CD4-positive, alpha-beta memory T cell (primary cell): ENCODE data around the gene DNAH6. TPM values are rescaled to one million over a fixed set of nuclear protein-coding genes. Genes with fewer than 3 reads are reported as not detected.
"Not testable (repeated sequence)": the region's sequence is repeated elsewhere in the genome, so short reads cannot be mapped to it uniquely, and the experiment has no call there.

Experiments used
- CTCF ChIA-PET: fragments of 350-600 bp; sonication (Branson Sonifier 250); formaldehyde crosslinking; loops from one replicate; lab custom pipeline; 2021; ENCODE audit warnings: inconsistent platforms; ENCODE audit not compliant: partially characterized antibody; lab: Charles Lee
- POLR2A ChIA-PET: fragments of 350-600 bp; sonication (Branson Sonifier 250); formaldehyde crosslinking; loops from one replicate; lab custom pipeline; 2021; ENCODE audit not compliant: partially characterized antibody; lab: Charles Lee
- DNase-seq, 5 donors: peaks; one replicate each; pipeline versions ENCODE4 v3.0.0 to v3.0.0-alpha.2; 2020 to 2022; ENCODE audit warnings: mixed read lengths in 1 of 5
- H3K27ac ChIP-seq: one replicate; pipeline ENCODE4 v1.7.0; 2013; ENCODE audit warnings: low read depth, low read length
- H3K27me3 ChIP-seq: 2 replicates; pipeline ENCODE4 v1.7.0; 2013; ENCODE audit warnings: mild to moderate bottlenecking, low read length, moderate library complexity; ENCODE audit not compliant: insufficient read depth
- H3K36me3 ChIP-seq: 2 replicates; pipeline ENCODE4 v1.7.0; 2013; ENCODE audit warnings: mild to moderate bottlenecking, low read length, moderate library complexity; ENCODE audit not compliant: insufficient read depth
- H3K4me1 ChIP-seq: 2 replicates; pipeline ENCODE4 v1.7.0; 2013; ENCODE audit warnings: mild to moderate bottlenecking, low read length, moderate library complexity; ENCODE audit not compliant: insufficient read depth
- H3K4me3 ChIP-seq, 2 donors: one replicate each; pipeline ENCODE4 v1.7.0; 2013; ENCODE audit warnings: low read length in 2 of 2, mild to moderate bottlenecking in 1 of 2
- H3K9me3 ChIP-seq, 2 donors: one replicate each; pipeline ENCODE4 v1.7.0; 2013; ENCODE audit warnings: low read length in 2 of 2, control low read depth in 1 of 2; ENCODE audit not compliant: control insufficient read depth in 1 of 2
- H3K27ac Mint-ChIP-seq, 7 donors: one replicate each; pipeline ENCODE4 v1.8.0; 2020 to 2021; ENCODE audit warnings: mixed read lengths in 7 of 7, mild to moderate bottlenecking in 6 of 7, inconsistent platforms in 3 of 7, moderate library complexity in 3 of 7
- H3K27me3 Mint-ChIP-seq, 2 donors: one replicate each; pipeline ENCODE4 v1.8.0; 2020 to 2021; ENCODE audit warnings: mixed read lengths in 2 of 2
- H3K36me3 Mint-ChIP-seq, 2 donors: one replicate each; pipeline ENCODE4 v1.8.0; 2020 to 2021; ENCODE audit warnings: mixed read lengths in 2 of 2, inconsistent platforms in 1 of 2, mild to moderate bottlenecking in 1 of 2
- H3K4me1 Mint-ChIP-seq, 4 donors: one replicate each; pipeline ENCODE4 v1.8.0; 2020 to 2021; ENCODE audit warnings: mixed read lengths in 4 of 4, mild to moderate bottlenecking in 1 of 4
- H3K4me3 Mint-ChIP-seq, 8 donors: one replicate each; pipeline ENCODE4 v1.8.0; 2020 to 2021; ENCODE audit warnings: mixed read lengths in 8 of 8, mild to moderate bottlenecking in 7 of 8, moderate library complexity in 6 of 8, inconsistent platforms in 3 of 8
- H3K9me3 Mint-ChIP-seq, 8 donors: one replicate each; pipeline ENCODE4 v1.8.0; 2020 to 2021; ENCODE audit warnings: mixed read lengths in 8 of 8, mild to moderate bottlenecking in 5 of 8, inconsistent platforms in 3 of 8, moderate library complexity in 1 of 8
- intact Hi-C: fragments of 100-400 bp; cut with micrococcal nuclease; formaldehyde crosslinking; loops from one replicate; pipeline ENCODE4 v1.15.1; 2023
- polyA plus RNA-seq, 2 donors: library from polyadenylated mRNA; unstranded; fragments of 300-500 nt; fragmentation: Illumina TruSeq; gene quantifications; one replicate each; pipeline ENCODE4 v1.2.3, GENCODE V29; 2021
- total RNA-seq, 2 experiments: library from RNA; stranded (reverse); gene quantifications; one replicate each; pipeline ENCODE4 v1.2.3, GENCODE V29; 2021

Gene DNAH6
- total and polyA plus RNA-seq, 4 experiments from 2014 or later: 0.22 to 2.9 (median 1.2) TPM

GRCh38 chr2:84550916-84551315 lies 34.6 kb downstream of the DNAH6 start:
- ChIA-PET POLR2A (no interaction called here), CTCF (no interaction called here)
- H3K9me3 Mint-ChIP-seq: no peaks in the 10 kb centered on the region
- no peak overlapping the region for H3K4me3 ChIP-seq
- DNase-seq: no peak
- intact Hi-C loops: no loop called here
- no peaks in the 10 kb centered on the region for H3K27me3 ChIP-seq
- peaks cover 0 to 4% of the 10 kb centered on the region in 2 donors for H3K27me3 Mint-ChIP-seq
- H3K4me1 Mint-ChIP-seq: no peaks in the 10 kb centered on the region
- no peaks in the 10 kb centered on the region for H3K36me3 Mint-ChIP-seq
- no peak overlapping the region for H3K27ac Mint-ChIP-seq
- H3K4me3 Mint-ChIP-seq: no peak overlapping the region
- H3K36me3 ChIP-seq: no peaks in the 10 kb centered on the region
- no peaks in the 10 kb centered on the region for H3K4me1 ChIP-seq
- H3K27ac ChIP-seq: no peak overlapping the region
- no peaks in the 10 kb centered on the region for H3K9me3 ChIP-seq

GRCh38 chr2:84551526-84551925 lies 35.2 kb downstream of the DNAH6 start:
- H3K27ac ChIP-seq, DNase-seq, POLR2A ChIA-PET, H3K4me3 Mint-ChIP-seq, CTCF ChIA-PET, H3K4me1 Mint-ChIP-seq, H3K27me3 ChIP-seq, H3K9me3 ChIP-seq, H3K9me3 Mint-ChIP-seq, H3K27me3 Mint-ChIP-seq, H3K4me1 ChIP-seq, H3K4me3 ChIP-seq, H3K36me3 Mint-ChIP-seq, intact Hi-C loops, H3K36me3 ChIP-seq, H3K27ac Mint-ChIP-seq: not testable (repeated sequence)

- CTCF ChIA-PET: no interaction called here
- peaks cover 0 to 17% (median 15%) of the 10 kb centered on the region in 8 donors for H3K9me3 Mint-ChIP-seq
- H3K27ac Mint-ChIP-seq: no peak overlapping the region
Measured at GRCh38 chr2:84556190-84556589, 39.9 kb downstream of the DNAH6 start.

GRCh38 chr2:84559838-84560237 lies 43.5 kb downstream of the DNAH6 start:
- ChIA-PET POLR2A (no interaction called here), CTCF (no interaction called here)
- Histone ChIP-seq H3K27me3 (no peaks in the 10 kb centered on the region), H3K9me3 (peaks cover 0 to 3% of the 10 kb centered on the region in 2 donors), H3K27ac (no peak overlapping the region), H3K36me3 (no peaks in the 10 kb centered on the region), H3K4me1 (no peaks in the 10 kb centered on the region), H3K4me3 (no peak overlapping the region)
- Mint-ChIP-seq H3K27ac (no peak overlapping the region), H3K36me3 (peaks cover 6 to 8% of the 10 kb centered on the region in 2 donors), H3K4me3 (peak overlapping the region in 2 of 8 donors; percentile 20 to 47), H3K9me3 (peaks cover 0 to 30% (median 20%) of the 10 kb centered on the region in 8 donors), H3K27me3 (peaks cover 0 to 4% of the 10 kb centered on the region in 2 donors), H3K4me1 (no peaks in the 10 kb centered on the region)
- DNase-seq: no peak
- intact Hi-C loops: no loop called here

More at GRCh38 chr2:84556190-84556589, 39.9 kb downstream of the DNAH6 start:
- H3K27ac ChIP-seq: no peak overlapping the region
- H3K4me3 ChIP-seq: no peak overlapping the region
- Mint-ChIP-seq H3K4me1 (no peaks in the 10 kb centered on the region), H3K4me3 (no peak overlapping the region), H3K36me3 (peaks cover 5 to 8% of the 10 kb centered on the region in 2 donors), H3K27me3 (peaks cover 0 to 4% of the 10 kb centered on the region in 2 donors)
- H3K4me1 ChIP-seq: no peaks in the 10 kb centered on the region
- H3K9me3 ChIP-seq: peaks cover 0 to 3% of the 10 kb centered on the region in 2 donors
- no peaks in the 10 kb centered on the region for H3K27me3 ChIP-seq
- intact Hi-C loops: no loop called here
- no peak for DNase-seq
- POLR2A ChIA-PET: no interaction called here
- H3K36me3 ChIP-seq: no peaks in the 10 kb centered on the region

GRCh38 chr2:84579661-84580060 lies 63.4 kb downstream of the DNAH6 start:
- peak overlapping the region in 2 of 7 donors; percentile 5 to 81 for H3K27ac Mint-ChIP-seq
- H3K27me3 ChIP-seq: no peaks in the 10 kb centered on the region
- intact Hi-C loops: no loop called here
- no peaks in the 10 kb centered on the region for H3K4me1 ChIP-seq
- no peaks in the 10 kb centered on the region for H3K36me3 Mint-ChIP-seq
- no peaks in the 10 kb centered on the region for H3K27me3 Mint-ChIP-seq
- ChIA-PET CTCF (no interaction called here), POLR2A (no interaction called here)
- DNase-seq: no peak
- no peaks in the 10 kb centered on the region for H3K36me3 ChIP-seq
- H3K9me3 ChIP-seq: no peaks in the 10 kb centered on the region
- H3K4me3 ChIP-seq: no peak overlapping the region
- peak overlapping the region in 5 of 8 donors; percentile 12 to 44 (median 29) for H3K4me3 Mint-ChIP-seq
- peaks cover 11 to 15% (median 13%) of the 10 kb centered on the region in 4 donors for H3K4me1 Mint-ChIP-seq
- H3K27ac ChIP-seq: no peak overlapping the region
- peaks cover 0 to 2% (median 0%) of the 10 kb centered on the region in 8 donors for H3K9me3 Mint-ChIP-seq

GRCh38 chr2:84603911-84604310 lies 87.6 kb downstream of the DNAH6 start:
- Histone ChIP-seq H3K4me3 (no peak overlapping the region), H3K9me3 (peaks cover 0 to 5% of the 10 kb centered on the region in 2 donors), H3K4me1 (no peaks in the 10 kb centered on the region), H3K27me3 (no peaks in the 10 kb centered on the region), H3K36me3 (no peaks in the 10 kb centered on the region), H3K27ac (no peak overlapping the region)
- intact Hi-C loops: no loop called here
- H3K4me3 Mint-ChIP-seq: no peak overlapping the region
- H3K36me3 Mint-ChIP-seq: peaks cover 8 to 31% of the 10 kb centered on the region in 2 donors
- no peaks in the 10 kb centered on the region for H3K27me3 Mint-ChIP-seq
- CTCF ChIA-PET: no interaction called here
- H3K9me3 Mint-ChIP-seq: peaks cover 0 to 29% (median 17%) of the 10 kb centered on the region in 8 donors
- H3K4me1 Mint-ChIP-seq: no peaks in the 10 kb centered on the region
- H3K27ac Mint-ChIP-seq: no peak overlapping the region
- DNase-seq: no peak
- POLR2A ChIA-PET: no interaction called here

- peaks cover 0 to 7% of the 10 kb centered on the region in 2 donors for H3K9me3 ChIP-seq
- no peaks in the 10 kb centered on the region for H3K4me1 ChIP-seq
- intact Hi-C loops: no loop called here
- ChIA-PET CTCF (interaction anchor here (0.7 kb wide), 1 partner anchor 18 kb away, joined by 3 read pairs; no protein-coding TSS in a partner anchor), POLR2A (no interaction called here)
- DNase-seq: no peak
- H3K27me3 ChIP-seq: no peaks in the 10 kb centered on the region
- Mint-ChIP-seq H3K36me3 (peaks cover 3 to 20% of the 10 kb centered on the region in 2 donors), H3K4me3 (no peak overlapping the region), H3K27ac (no peak overlapping the region), H3K4me1 (peaks cover 0 to 2% (median 0%) of the 10 kb centered on the region in 4 donors), H3K27me3 (no peaks in the 10 kb centered on the region), H3K9me3 (peaks cover 0 to 14% (median 11%) of the 10 kb centered on the region in 8 donors)
- H3K4me3 ChIP-seq: no peak overlapping the region
- H3K36me3 ChIP-seq: no peaks in the 10 kb centered on the region
- no peak overlapping the region for H3K27ac ChIP-seq
Measured at GRCh38 chr2:84613082-84613481, 96.8 kb downstream of the DNAH6 start.
